CD4-positive, alpha-beta T cell treated with Interleukin-6 for 4 hours (primary cell): ENCODE measurements around the gene CLGN.

Source experiments
- DNase-seq: peaks from one replicate; pipeline ENCODE4 v3.0.0-alpha.2; 2020; ENCODE audit warnings: mixed read lengths

The CLGN gene

GRCh38 chr4:140373328-140374129, 53.9 kb downstream of the CLGN start, which contains the start of gene SCOC:
Gene SCOC, plus strand, starts transcription at chr4:140373646. Its CDS starts 5,525 bp downstream, at chr4:140379171.
- peak; percentile 96 for DNase-seq

GRCh38 chr4:140372751-140373327, 54.6 kb downstream of the CLGN start:
- DNase-seq = peak; percentile 40

- no peak for DNase-seq
Measured at GRCh38 chr4:140368686-140369085, 58.8 kb downstream of the CLGN start.

- no peak for DNase-seq
Measured at GRCh38 chr4:140367738-140368137, 59.7 kb downstream of the CLGN start.

- no peak for DNase-seq
Measured at GRCh38 chr4:140363558-140363957, 63.9 kb downstream of the CLGN start.

- DNase-seq = no peak
Measured at GRCh38 chr4:140363051-140363450, 64.4 kb downstream of the CLGN start.

- DNase-seq = no peak
Measured at GRCh38 chr4:140361099-140361498, 66.3 kb downstream of the CLGN start.

GRCh38 chr4:140359562-140360427, 67.7 kb downstream of the CLGN start:
- DNase-seq = peak; percentile 87

GRCh38 chr4:140358281-140358680, 69.2 kb downstream of the CLGN start:
- no peak for DNase-seq

GRCh38 chr4:140357868-140358267, 69.6 kb downstream of the CLGN start:
- no peak for DNase-seq

- DNase-seq = no peak
Measured at GRCh38 chr4:140355288-140355687, 72.2 kb downstream of the CLGN start.

GRCh38 chr4:140353786-140354185, 73.7 kb downstream of the CLGN start:
- no peak for DNase-seq

GRCh38 chr4:140351093-140352075, 76.1 kb downstream of the CLGN start:
- no peak for DNase-seq

- DNase-seq = no peak
Measured at GRCh38 chr4:140349816-140350215, 77.6 kb downstream of the CLGN start.

- no peak for DNase-seq
Measured at GRCh38 chr4:140346136-140346535, 81.3 kb downstream of the CLGN start.

- DNase-seq = no peak
Measured at GRCh38 chr4:140344621-140345020, 82.8 kb downstream of the CLGN start.

GRCh38 chr4:140344101-140344500, 83.3 kb downstream of the CLGN start:
- DNase-seq = no peak

GRCh38 chr4:140343303-140343702, 84.1 kb downstream of the CLGN start:
- no peak for DNase-seq

- no peak for DNase-seq
Measured at GRCh38 chr4:140342620-140343019, 84.8 kb downstream of the CLGN start.
